Progenitor cell of endocrine pancreas (in vitro differentiated cells): ENCODE measurements around the gene PECR. TPM values are rescaled to one million over a fixed set of nuclear protein-coding genes. Genes with fewer than 3 reads are reported as not detected.

Experiments used
- total RNA-seq: library from RNA; stranded (reverse); gene quantifications from 2 replicates; pipeline ENCODE4 v1.2.1, GENCODE V29; 2021

Gene PECR
- total RNA-seq, 1 donor from 2014 or later, result 14.2 TPM

Other genes starting within 250 kb of the PECR start
- gene MREG, start 68.3 kb downstream of the PECR start, total RNA-seq, result 22.8 and 26.8 TPM in 2 replicates
- 3.6 and 3.8 TPM in 2 replicates for gene TMEM169, start 110 bp upstream of the PECR start, total RNA-seq
- 378 and 386 TPM in 2 replicates for gene XRCC5, start 27.5 kb upstream of the PECR start, total RNA-seq